ENCODE data around the gene CRIP2. TPM values are rescaled to one million over a fixed set of nuclear protein-coding genes. Genes with fewer than 3 reads are reported as not detected.

CRIP2 gene
- total RNA-seq, 1 donor from 2014 or later, result 13.2 TPM

- DNase-seq (ENCODE audit: low read depth) (no peak), FAIRE-seq (no peak)
- H3K27me3 ChIP-seq (ENCODE audit: control insufficient read depth, insufficient read depth, low read length), result no peaks in the 10 kb centered on the region
- H3K4me3 ChIP-seq (ENCODE audit: low read depth, low read length), result no peak overlapping the region
- peaks cover 18% of the 10 kb centered on the region for H3K36me3 ChIP-seq (ENCODE audit: control insufficient read depth, insufficient read depth, low read length)
- TF ChIP-seq CTCF (IDR thresholded peaks at IDR 0.05; ENCODE audit: insufficient read depth, low read length, severe bottlenecking), result no peak
Measured at GRCh38 chr14:105467249-105467941, 7.2 kb upstream of the CRIP2 start.

- FAIRE-seq, result no peak
Measured at GRCh38 chr14:105467942-105468471, 6.6 kb upstream of the CRIP2 start.

GRCh38 chr14:105468621-105469241 lies 5.9 kb upstream of the CRIP2 start:
- FAIRE-seq (no peak), DNase-seq (ENCODE audit: low read depth) (no peak)
- no peak overlapping the region for H3K4me3 ChIP-seq (ENCODE audit: low read depth, low read length)
- no peaks in the 10 kb centered on the region for H3K27me3 ChIP-seq (ENCODE audit: control insufficient read depth, insufficient read depth, low read length)
- TF ChIP-seq CTCF (IDR thresholded peaks at IDR 0.05; ENCODE audit: insufficient read depth, low read length, severe bottlenecking), result no peak
- H3K36me3 ChIP-seq (ENCODE audit: control insufficient read depth, insufficient read depth, low read length), result peaks cover 14% of the 10 kb centered on the region

More at GRCh38 chr14:105467942-105468471, 6.6 kb upstream of the CRIP2 start:
- no peak for TF ChIP-seq CTCF (IDR thresholded peaks at IDR 0.05; ENCODE audit: insufficient read depth, low read length, severe bottlenecking)
- Histone ChIP-seq H3K27me3 (ENCODE audit: control insufficient read depth, insufficient read depth, low read length) (no peaks in the 10 kb centered on the region), H3K4me3 (ENCODE audit: low read depth, low read length) (no peak overlapping the region), H3K36me3 (ENCODE audit: control insufficient read depth, insufficient read depth, low read length) (peaks cover 15% of the 10 kb centered on the region)
- no peak for DNase-seq (ENCODE audit: low read depth)

DNA sequence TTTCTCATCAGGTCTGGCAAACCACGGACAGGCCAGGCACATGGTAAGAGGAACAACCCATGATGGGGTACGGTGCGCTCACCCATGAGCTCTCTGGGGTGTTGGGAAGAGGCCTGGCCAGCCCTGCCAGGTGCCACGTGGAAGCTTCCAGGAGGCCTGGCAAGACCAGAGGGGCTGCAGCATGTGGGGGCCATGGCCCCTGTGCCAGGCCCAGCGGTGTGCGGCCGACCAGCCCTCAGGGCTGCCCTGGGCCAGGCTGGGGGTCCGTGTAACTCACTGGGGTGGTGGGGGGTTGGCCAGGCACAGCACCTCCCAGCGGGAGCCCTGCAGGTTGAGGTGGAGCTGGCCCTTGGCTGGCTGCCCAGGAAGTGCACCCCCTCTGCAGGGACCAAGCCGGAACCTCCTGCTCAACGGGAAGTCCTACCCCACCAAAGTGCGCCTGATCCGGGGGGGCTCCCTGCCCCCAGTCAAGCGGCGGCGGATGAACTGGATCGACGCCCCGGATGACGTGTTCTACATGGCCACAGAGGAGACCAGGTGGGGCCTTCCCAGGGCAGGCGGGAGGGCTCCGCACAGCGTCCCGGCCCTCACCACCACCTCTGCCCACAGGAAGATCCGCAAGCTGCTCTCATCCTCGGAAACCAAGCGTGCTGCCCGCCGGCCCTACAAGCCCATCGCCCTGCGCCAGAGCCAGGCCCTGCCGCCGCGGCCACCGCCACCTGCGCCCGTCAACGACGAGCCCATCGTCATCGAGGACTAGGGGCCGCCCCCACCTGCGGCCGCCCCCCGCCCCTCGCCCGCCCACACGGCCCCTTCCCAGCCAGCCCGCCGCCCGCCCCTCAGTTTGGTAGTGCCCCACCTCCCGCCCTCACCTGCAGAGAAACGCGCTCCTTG lies 4.9 kb upstream of the CRIP2 start:
- H3K27me3 ChIP-seq (ENCODE audit: control insufficient read depth, insufficient read depth, low read length), result no peaks in the 10 kb centered on the region
- peaks cover 11% of the 10 kb centered on the region for H3K36me3 ChIP-seq (ENCODE audit: control insufficient read depth, insufficient read depth, low read length)
- no peak overlapping the region for H3K4me3 ChIP-seq (ENCODE audit: low read depth, low read length)
- no peak for FAIRE-seq
- no peak for TF ChIP-seq CTCF (IDR thresholded peaks at IDR 0.05; ENCODE audit: insufficient read depth, low read length, severe bottlenecking)
- DNase-seq (ENCODE audit: low read depth), result no peak

DNA sequence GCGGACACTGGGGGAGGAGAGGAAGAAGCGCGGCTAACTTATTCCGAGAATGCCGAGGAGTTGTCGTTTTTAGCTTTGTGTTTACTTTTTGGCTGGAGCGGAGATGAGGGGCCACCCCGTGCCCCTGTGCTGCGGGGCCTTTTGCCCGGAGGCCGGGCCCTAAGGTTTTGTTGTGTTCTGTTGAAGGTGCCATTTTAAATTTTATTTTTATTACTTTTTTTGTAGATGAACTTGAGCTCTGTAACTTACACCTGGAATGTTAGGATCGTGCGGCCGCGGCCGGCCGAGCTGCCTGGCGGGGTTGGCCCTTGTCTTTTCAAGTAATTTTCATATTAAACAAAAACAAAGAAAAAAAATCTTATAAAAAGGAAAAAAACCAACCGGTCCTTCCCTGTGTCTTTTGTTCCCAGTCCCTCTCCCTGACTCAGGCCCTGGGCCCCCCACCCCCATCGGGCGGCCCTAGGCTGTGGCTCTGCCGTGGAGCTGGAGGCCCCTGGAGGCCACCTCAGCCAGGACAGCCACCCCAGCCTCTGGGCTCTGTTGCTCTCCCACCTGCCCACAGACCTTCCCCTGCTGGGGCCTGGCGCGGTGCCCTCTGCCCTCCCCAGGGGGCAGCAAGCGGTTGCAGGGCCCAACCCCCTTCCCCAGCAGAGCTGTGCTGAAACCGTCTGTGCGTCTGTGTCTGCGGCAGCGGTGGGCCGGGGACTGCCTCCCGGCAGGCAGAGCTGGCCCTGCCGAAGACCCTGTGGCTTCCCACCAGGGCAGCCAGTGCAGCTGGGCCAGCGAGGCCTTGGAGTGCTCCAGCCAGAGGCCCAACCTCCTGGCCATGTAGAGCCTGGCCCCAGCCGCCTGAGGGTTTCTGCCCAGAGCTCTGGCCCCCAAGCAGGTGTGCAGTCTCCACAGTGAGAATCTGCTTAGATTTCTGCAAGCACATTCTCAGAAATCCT lies 4.0 kb upstream of the CRIP2 start:
- Histone ChIP-seq H3K4me3 (ENCODE audit: low read depth, low read length) (no peak overlapping the region), H3K36me3 (ENCODE audit: control insufficient read depth, insufficient read depth, low read length) (peaks cover 6% of the 10 kb centered on the region)
- FAIRE-seq, result no peak

More for the DNA sequence above, 4.0 kb upstream of the CRIP2 start:
- no peak for DNase-seq (ENCODE audit: low read depth)
- TF ChIP-seq CTCF (IDR thresholded peaks at IDR 0.05; ENCODE audit: insufficient read depth, low read length, severe bottlenecking), result no peak
- no peaks in the 10 kb centered on the region for H3K27me3 ChIP-seq (ENCODE audit: control insufficient read depth, insufficient read depth, low read length)

Data from bronchial epithelial cell (primary cell).